ENCODE measurements around the gene TNP2. TPM values are rescaled to one million over a fixed set of nuclear protein-coding genes. Genes with fewer than 3 reads are reported as not detected.

The TNP2 gene
- total RNA-seq, 2 donors from 2014 or later = not detected

DNA sequence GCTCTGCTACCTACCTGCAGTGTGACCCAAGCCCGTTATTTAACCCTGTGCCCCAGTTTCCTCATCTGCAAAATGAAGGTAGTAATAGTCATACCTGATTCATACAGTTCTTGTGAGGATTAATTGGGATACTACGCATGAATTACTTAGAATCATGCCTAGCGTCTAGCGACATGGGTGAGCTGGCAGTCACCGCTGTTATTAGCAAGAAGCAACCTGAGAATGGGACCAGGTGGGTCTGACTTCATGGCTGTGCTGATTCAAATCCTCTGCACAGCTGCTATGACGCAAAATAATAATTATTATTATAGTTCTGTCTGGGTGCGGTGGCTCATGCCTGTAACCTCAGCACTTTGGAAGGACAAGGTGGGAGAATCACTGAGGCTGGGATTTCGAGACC, 21.0 kb downstream of the TNP2 start:
- H3K4me3 ChIP-seq = no peak overlapping the region
- H3K36me3 ChIP-seq = no peaks in the 10 kb centered on the region
- H3K27me3 ChIP-seq = no peaks in the 10 kb centered on the region
- TF ChIP-seq, protein P1, sequence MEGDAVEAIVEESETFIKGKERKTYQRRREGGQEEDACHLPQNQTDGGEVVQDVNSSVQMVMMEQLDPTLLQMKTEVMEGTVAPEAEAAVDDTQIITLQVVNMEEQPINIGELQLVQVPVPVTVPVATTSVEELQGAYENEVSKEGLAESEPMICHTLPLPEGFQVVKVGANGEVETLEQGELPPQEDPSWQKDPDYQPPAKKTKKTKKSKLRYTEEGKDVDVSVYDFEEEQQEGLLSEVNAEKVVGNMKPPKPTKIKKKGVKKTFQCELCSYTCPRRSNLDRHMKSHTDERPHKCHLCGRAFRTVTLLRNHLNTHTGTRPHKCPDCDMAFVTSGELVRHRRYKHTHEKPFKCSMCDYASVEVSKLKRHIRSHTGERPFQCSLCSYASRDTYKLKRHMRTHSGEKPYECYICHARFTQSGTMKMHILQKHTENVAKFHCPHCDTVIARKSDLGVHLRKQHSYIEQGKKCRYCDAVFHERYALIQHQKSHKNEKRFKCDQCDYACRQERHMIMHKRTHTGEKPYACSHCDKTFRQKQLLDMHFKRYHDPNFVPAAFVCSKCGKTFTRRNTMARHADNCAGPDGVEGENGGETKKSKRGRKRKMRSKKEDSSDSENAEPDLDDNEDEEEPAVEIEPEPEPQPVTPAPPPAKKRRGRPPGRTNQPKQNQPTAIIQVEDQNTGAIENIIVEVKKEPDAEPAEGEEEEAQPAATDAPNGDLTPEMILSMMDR (IDR thresholded peaks at IDR 0.05) = no peak
- H3K4me1 ChIP-seq = no peaks in the 10 kb centered on the region
- H3K27ac ChIP-seq = no peak overlapping the region
- H3K9me3 ChIP-seq = no peaks in the 10 kb centered on the region
- DNase-seq (ENCODE audit: low spot score) = no peak

DNA sequence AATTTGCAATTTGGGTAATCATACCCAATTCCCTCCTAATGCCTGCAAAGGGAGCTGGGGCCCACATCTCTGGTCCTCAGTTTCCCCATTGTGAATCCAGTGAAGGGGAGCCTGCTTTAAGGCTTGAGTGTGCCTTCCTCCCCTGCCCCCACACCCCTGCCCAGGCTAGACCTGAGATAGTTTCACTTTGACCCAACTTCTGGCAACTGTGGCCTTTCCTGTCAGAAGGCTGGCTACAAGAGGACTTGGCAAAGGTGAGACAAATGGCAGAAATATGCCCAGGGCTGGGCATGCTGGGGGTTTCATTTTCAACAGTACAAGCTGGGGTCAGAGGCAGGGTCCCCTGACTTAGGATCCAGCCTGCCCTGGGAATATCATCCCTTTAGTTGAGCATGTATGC, 23.1 kb downstream of the TNP2 start:
- Histone ChIP-seq H3K4me1 (no peaks in the 10 kb centered on the region), H3K4me3 (no peak overlapping the region), H3K36me3 (no peaks in the 10 kb centered on the region), H3K27me3 (no peaks in the 10 kb centered on the region), H3K9me3 (no peaks in the 10 kb centered on the region), H3K27ac (no peak overlapping the region)
- TF ChIP-seq, protein P1 (IDR thresholded peaks at IDR 0.05) = no peak
- DNase-seq (ENCODE audit: low spot score) = no peak

DNA sequence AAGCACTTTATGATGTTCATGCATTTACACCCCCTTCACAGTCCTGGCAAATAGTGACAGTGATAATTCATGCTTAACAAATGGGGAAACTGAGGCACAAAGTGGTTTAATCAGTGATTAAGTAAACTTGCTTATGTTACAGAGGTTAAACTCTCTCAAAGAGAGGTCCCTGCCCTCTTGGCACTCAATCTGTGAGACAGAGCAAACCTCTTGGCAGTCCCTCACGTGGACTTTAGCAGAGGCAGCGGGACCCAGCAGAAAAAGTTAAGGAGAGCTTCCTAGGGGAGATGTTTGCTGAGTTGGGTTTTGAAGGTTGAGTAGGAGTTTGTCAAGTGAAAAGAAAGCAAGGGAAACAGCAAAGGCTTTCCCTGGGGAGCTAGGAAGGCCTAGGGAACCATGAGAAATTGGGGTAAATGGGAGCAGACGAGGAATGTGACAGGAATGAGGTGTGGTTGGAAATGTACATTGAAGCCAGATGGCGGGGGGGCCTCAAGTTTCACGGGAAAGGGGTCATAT, 23.8 kb downstream of the TNP2 start:
- Histone ChIP-seq H3K36me3 (no peaks in the 10 kb centered on the region), H3K4me3 (no peak overlapping the region), H3K9me3 (no peaks in the 10 kb centered on the region), H3K27me3 (no peaks in the 10 kb centered on the region), H3K4me1 (no peaks in the 10 kb centered on the region), H3K27ac (no peak overlapping the region)
- TF ChIP-seq, protein P1 (IDR thresholded peaks at IDR 0.05) = no peak
- DNase-seq (ENCODE audit: low spot score) = no peak

DNA sequence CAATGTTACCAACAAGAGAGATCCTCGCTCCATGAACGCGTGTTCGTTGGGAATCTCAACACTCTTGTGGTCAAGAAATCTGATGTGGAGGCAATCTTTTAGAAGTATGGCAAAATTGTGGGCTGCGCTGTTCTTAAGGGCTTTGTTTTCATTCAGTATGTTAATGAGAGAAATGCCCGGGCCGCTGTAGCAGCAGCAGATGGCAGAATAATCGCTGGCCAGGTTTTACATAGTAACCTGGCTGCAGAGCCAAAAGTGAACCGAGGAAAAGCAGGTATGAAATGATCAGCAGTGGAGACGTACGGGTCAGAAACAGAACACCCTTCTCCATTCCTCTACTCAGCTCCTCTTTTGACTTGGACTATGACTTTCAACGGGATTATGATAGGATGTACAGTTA, 26.5 kb downstream of the TNP2 start:
- Histone ChIP-seq H3K4me3 (no peak overlapping the region), H3K9me3 (no peaks in the 10 kb centered on the region), H3K27me3 (no peaks in the 10 kb centered on the region), H3K4me1 (no peaks in the 10 kb centered on the region), H3K36me3 (no peaks in the 10 kb centered on the region), H3K27ac (no peak overlapping the region)
- no peak for DNase-seq (ENCODE audit: low spot score)
- TF ChIP-seq, protein P1 (IDR thresholded peaks at IDR 0.05) = no peak

DNA sequence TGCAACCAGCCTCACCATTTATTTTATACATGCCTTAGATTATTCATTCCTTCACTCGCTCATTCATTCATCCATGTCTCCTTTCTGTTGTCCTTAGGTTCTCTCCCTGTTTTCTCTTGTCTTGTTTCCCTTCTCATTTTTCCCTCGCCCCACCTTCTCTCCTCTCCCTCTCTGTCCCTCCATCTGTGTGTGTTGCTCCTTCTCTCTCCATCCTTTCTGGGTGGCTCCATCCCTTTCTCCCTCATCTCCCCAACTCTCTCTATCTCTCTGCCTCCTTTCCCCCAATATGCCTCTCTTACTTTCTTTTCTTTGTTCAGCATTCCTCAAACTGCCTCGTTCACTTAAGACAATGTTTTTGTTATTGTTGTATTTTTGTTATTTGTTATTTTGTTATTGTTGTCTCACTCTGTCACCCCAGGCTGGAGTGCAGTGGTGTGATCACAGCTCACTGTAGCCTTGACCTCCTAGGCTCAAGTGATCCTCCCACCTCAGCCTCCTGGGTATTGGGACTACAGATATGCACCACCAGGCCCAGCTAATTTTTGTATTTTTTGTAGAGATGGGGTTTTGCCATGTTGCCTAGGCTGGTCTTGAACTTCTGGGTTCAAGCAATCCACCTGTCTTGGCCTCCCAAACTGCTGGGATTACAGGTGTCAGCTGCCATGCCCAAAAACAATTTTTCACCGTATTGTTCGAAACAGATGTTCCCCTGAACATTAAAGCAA, 27.5 kb downstream of the TNP2 start:
- Histone ChIP-seq H3K27ac (peak overlapping the region; percentile 71 to 86), H3K36me3 (no peaks in the 10 kb centered on the region), H3K4me3 (no peak overlapping the region), H3K4me1 (no peaks in the 10 kb centered on the region), H3K27me3 (no peaks in the 10 kb centered on the region), H3K9me3 (no peaks in the 10 kb centered on the region)
- TF ChIP-seq, protein P1 (IDR thresholded peaks at IDR 0.05) = no peak
- DNase-seq (ENCODE audit: low spot score) = no peak

Data from right atrium auricular region (tissue), 2 donors.